H1 (cell line): ENCODE data around the gene CRYGA. TPM values are rescaled to one million over a fixed set of nuclear protein-coding genes. Genes with fewer than 3 reads are reported as not detected.

ENCODE experiments used
- CTCF ChIA-PET: fragments of 300-600 bp; sonication (Branson Sonifier 250); formaldehyde crosslinking; loops from one replicate; lab custom pipeline; 2021; ENCODE audit not compliant: partially characterized antibody; lab: Charles Lee
- POLR2A ChIA-PET: fragments of 300-600 bp; sonication (Branson Sonifier 250); formaldehyde crosslinking; loops from one replicate; lab custom pipeline; 2021; ENCODE audit warnings: inconsistent platforms; ENCODE audit not compliant: partially characterized antibody; lab: Charles Lee
- DNase-seq, 2 experiments: peaks; one replicate each; pipeline versions ENCODE4 v3.0.0 to v3.0.0-alpha.2; 2010 to 2022; ENCODE audit warnings: low spot score in 2 of 2, low read depth in 1 of 2, mixed read lengths in 1 of 2
- FAIRE-seq: peaks from 2 replicates; lab custom pipeline; 2011; peaks lifted over from hg19 to GRCh38; lab: Jason Lieb, UNC
- H2AFZ ChIP-seq: 2 replicates; pipeline ENCODE4 v1.8.1; 2012; ENCODE audit warnings: low read length, inconsistent platforms
- H2AK5ac ChIP-seq: 2 replicates; pipeline ENCODE4 v1.6.1; 2013; ENCODE audit warnings: low read depth, low read length
- H2BK120ac ChIP-seq: replicated peaks from 2 replicates; pipeline ENCODE3; 2013; ENCODE audit warnings: low read depth, low read length, inconsistent platforms
- H2BK12ac ChIP-seq: 2 replicates; pipeline ENCODE4 v1.6.1; 2013; ENCODE audit warnings: low read depth, low read length
- H2BK15ac ChIP-seq: 2 replicates; pipeline ENCODE4 v1.6.1; 2013; ENCODE audit warnings: low read length
- H2BK20ac ChIP-seq: 2 replicates; pipeline ENCODE4 v1.6.1; 2013; ENCODE audit warnings: low read length
- H2BK5ac ChIP-seq: 2 replicates; pipeline ENCODE4 v1.6.1; 2013; ENCODE audit warnings: low read depth, low read length
- H3K14ac ChIP-seq: 2 replicates; pipeline ENCODE4 v1.6.1; 2013; ENCODE audit warnings: inconsistent platforms; ENCODE audit not compliant: insufficient read length
- H3K18ac ChIP-seq: 2 replicates; pipeline ENCODE4 v1.6.1; 2013; ENCODE audit warnings: low read length; ENCODE audit errors: extremely low read depth
- H3K23ac ChIP-seq: 2 replicates; pipeline ENCODE4 v1.6.1; 2013; ENCODE audit warnings: inconsistent platforms; ENCODE audit not compliant: insufficient read length
- H3K23me2 ChIP-seq: 2 replicates; pipeline ENCODE4 v1.6.1; 2013; ENCODE audit warnings: low read depth, low read length
- H3K27ac ChIP-seq: 2 replicates; pipeline ENCODE4 v1.6.1; 2011; ENCODE audit warnings: low read depth, low read length, inconsistent platforms
- H3K27me3 ChIP-seq, 4 experiments: replicated peaks in 1 of 4; 1 replicate in 1 of 4; 2 replicates in 3 of 4; pipeline versions ENCODE4 v1.6.1 to v1.8.1; 2011 to 2013; ENCODE audit warnings: low read length in 3 of 4, mild to moderate bottlenecking in 3 of 4, inconsistent platforms in 2 of 4, mixed read lengths in 2 of 4, moderate library complexity in 1 of 4; ENCODE audit not compliant: control insufficient read depth in 3 of 4, insufficient read depth in 3 of 4; ENCODE audit errors: extremely low read depth in 1 of 4
- H3K36me3 ChIP-seq, 4 experiments: 2 replicates each; pipeline versions ENCODE4 v1.6.1 to v1.8.1; 2011 to 2013; ENCODE audit warnings: mild to moderate bottlenecking in 4 of 4, low read length in 3 of 4, moderate library complexity in 2 of 4, control low read depth in 1 of 4, inconsistent platforms in 1 of 4; ENCODE audit not compliant: insufficient read depth in 4 of 4, control insufficient read depth in 2 of 4
- H3K4ac ChIP-seq: replicated peaks from 2 replicates; pipeline ENCODE3; 2013; ENCODE audit warnings: low read length, low read depth, mixed read lengths, inconsistent platforms; ENCODE audit not compliant: insufficient read length
- H3K4me1 ChIP-seq, 4 experiments: replicated peaks in 1 of 4; 1 replicate in 1 of 4; 2 replicates in 3 of 4; pipeline versions ENCODE4 v1.6.1 to v1.8.1; 2011 to 2013; ENCODE audit warnings: low read length in 3 of 4, inconsistent platforms in 2 of 4, mixed read lengths in 1 of 4; ENCODE audit not compliant: insufficient read depth in 4 of 4, control insufficient read depth in 3 of 4
- H3K4me2 ChIP-seq, 2 experiments: 2 replicates each; pipeline versions ENCODE4 v1.6.1 to v1.8.1; 2011 to 2013; ENCODE audit warnings: low read depth in 2 of 2, low read length in 2 of 2, control low read depth in 1 of 2, inconsistent platforms in 1 of 2, mild to moderate bottlenecking in 1 of 2; ENCODE audit not compliant: insufficient read depth in 1 of 2
- H3K4me3 ChIP-seq, 4 experiments: fragments of 200-600, 300-600 bp in 1 of 4; sonication (generic), shearing (Covaris generic), sonication (Bioruptor Twin) in 1 of 4; 2 replicates each; pipeline versions ENCODE4 v1.5.1 to v1.8.1; 2011 to 2016; ENCODE audit warnings: low read length in 4 of 4, low read depth in 3 of 4, control low read depth in 2 of 4, inconsistent platforms in 2 of 4, mild to moderate bottlenecking in 2 of 4, mixed read lengths in 1 of 4, moderate library complexity in 1 of 4; ENCODE audit not compliant: insufficient read depth in 2 of 4; ENCODE audit errors: extremely low read depth in 1 of 4
- H3K56ac ChIP-seq: replicated peaks from 2 replicates; pipeline ENCODE3; 2013; ENCODE audit warnings: low read depth, mild to moderate bottlenecking, mixed read lengths, low read length, inconsistent platforms; ENCODE audit not compliant: insufficient read length
- H3K79me1 ChIP-seq: 2 replicates; pipeline ENCODE4 v1.6.1; 2013; ENCODE audit warnings: low read depth, low read length, control low read depth
- H3K79me2 ChIP-seq, 2 experiments: 2 replicates each; pipeline versions ENCODE4 v1.6.1 to v1.8.1; 2012 to 2013; ENCODE audit warnings: low read length in 2 of 2, mild to moderate bottlenecking in 2 of 2, inconsistent platforms in 1 of 2; ENCODE audit not compliant: insufficient read depth in 2 of 2, control insufficient read depth in 1 of 2
- H3K9ac ChIP-seq, 4 experiments: replicated peaks in 1 of 4; 1 replicate in 1 of 4; 2 replicates in 3 of 4; pipeline versions ENCODE4 v1.6.1 to v1.8.1; 2011 to 2013; ENCODE audit warnings: low read depth in 3 of 4, low read length in 3 of 4, control low read depth in 2 of 4, mild to moderate bottlenecking in 2 of 4, moderate library complexity in 2 of 4, inconsistent platforms in 1 of 4; ENCODE audit errors: extremely low read depth in 1 of 4
- H3K9me3 ChIP-seq, 2 experiments: 2 replicates each; pipeline versions ENCODE4 v1.6.1 to v1.8.1; 2012 to 2013; ENCODE audit warnings: mild to moderate bottlenecking in 2 of 2, moderate library complexity in 2 of 2, control low read depth in 1 of 2, inconsistent platforms in 1 of 2, low read depth in 1 of 2, low read length in 1 of 2, mixed read lengths in 1 of 2; ENCODE audit not compliant: insufficient read depth in 2 of 2
- H4K20me1 ChIP-seq, 2 experiments: replicated peaks in 1 of 2; 2 replicates each; pipeline versions ENCODE3 to v1.8.1; 2011 to 2013; ENCODE audit warnings: inconsistent platforms in 2 of 2, low read length in 2 of 2, mild to moderate bottlenecking in 1 of 2; ENCODE audit not compliant: insufficient read depth in 2 of 2, control insufficient read depth in 1 of 2
- H4K5ac ChIP-seq: 2 replicates; pipeline ENCODE4 v1.6.1; 2013; ENCODE audit warnings: low read length, low read depth, mixed read lengths, inconsistent platforms; ENCODE audit not compliant: insufficient read length
- H4K8ac ChIP-seq: 2 replicates; pipeline ENCODE4 v1.8.0; 2013; ENCODE audit warnings: mild to moderate bottlenecking, moderate library complexity, low read length, inconsistent platforms; ENCODE audit not compliant: insufficient read depth; ENCODE audit errors: extremely low read depth
- H4K91ac ChIP-seq: replicated peaks from 2 replicates; pipeline ENCODE3; 2013; ENCODE audit warnings: low read length, mixed read lengths, inconsistent platforms; ENCODE audit not compliant: insufficient read length
- SIX5 ChIP-seq: IDR thresholded peaks from 2 replicates; pipeline ENCODE4 v1.6.1; 2011; ENCODE audit warnings: mild to moderate bottlenecking, low read depth, low read length
- SRF ChIP-seq: IDR thresholded peaks from 2 replicates; pipeline ENCODE4 v1.6.1; 2011; ENCODE audit warnings: mild to moderate bottlenecking, low read depth, low read length, moderate library complexity
- WGBS, 2 experiments: shearing (Covaris generic) in 1 of 2; methylation state at CpG; one replicate each; pipeline versions ENCODE4 v1.1.6 to v1.1.7; 2013 to 2015; ENCODE audit warnings: low lambda C conversion rate in 2 of 2, mixed read lengths in 2 of 2, inconsistent platforms in 1 of 2, low coverage in 1 of 2, missing lambda C conversion rate in 1 of 2; ENCODE audit not compliant: insufficient replicate concordance in 2 of 2, insufficient coverage in 1 of 2, insufficient read length in 1 of 2; ENCODE audit errors: extremely low coverage in 1 of 2, missing lambda C conversion rate in 1 of 2; 5-methylcytosine and 5-hydroxymethylcytosine counted together
- polyA plus RNA-seq, 7 experiments: library from polyadenylated mRNA; depleted of rRNA in 3 of 7; stranded (reverse) in 5 of 7; unstranded in 2 of 7; fragments of >200 nt in 5 of 7; fragments of 200-250 nt in 2 of 7; gene quantifications; 1 replicate in 5 of 7; 2 replicates in 1 of 7; 4 replicates in 1 of 7; pipeline versions ENCODE4 v1.2.1 to v1.2.3, GENCODE V29; 2011 to 2013; ENCODE audit warnings: missing spikeins in 2 of 7, mixed read lengths in 2 of 7
- total RNA-seq: library from RNA; stranded (reverse); fragmentation: NEBNext Ultra II Directional; extraction: Animal tissue kit (Norgen Biotek cat#: 25700); gene quantifications from 2 replicates; pipeline ENCODE4 v1.2.1, GENCODE V29; 2021

Gene CRYGA
- total and polyA plus RNA-seq, 2 of the 8 experiments (the other 6 are each of a cell fraction or from before 2014, with no cell fraction given) = not detected

GRCh38 chr2:208192611-208193236, 29.3 kb upstream of the CRYGA start:
- H3K79me2 ChIP-seq = no peaks in the 10 kb centered on the region
- H2BK120ac ChIP-seq = no peak overlapping the region
- H3K4me2 ChIP-seq = no peak overlapping the region
- H3K27ac ChIP-seq = no peak overlapping the region
- no peak overlapping the region for H3K56ac ChIP-seq
- H3K18ac ChIP-seq = no peak overlapping the region
- no peak overlapping the region; the same call in 1 of the 2 replicates for H2BK12ac ChIP-seq
- no peaks in the 10 kb centered on the region for H3K23me2 ChIP-seq
- ChIA-PET POLR2A (interaction anchor here (0.7 to 1.1 kb wide), 2 partner anchors 11 to 47 kb away, joined by 3 read pairs; no protein-coding TSS in a partner anchor), CTCF (interaction anchor here (2.4 kb wide), 1 partner anchor 17 kb away, joined by 17 read pairs; no protein-coding TSS in a partner anchor)
- H2AK5ac ChIP-seq = no peak overlapping the region
- H4K91ac ChIP-seq = no peak overlapping the region
- H3K36me3 ChIP-seq = no peaks in the 10 kb centered on the region
- no peak overlapping the region for H3K4ac ChIP-seq
- 90% methylated on average over 8 of the region's 8 CpGs; no CpG with 5 or more reads in 1 of the 2 experiments for WGBS, 2 experiments
- no peak overlapping the region for H3K23ac ChIP-seq
- FAIRE-seq = no peak
- H2BK15ac ChIP-seq = no peak overlapping the region
- H3K4me1 ChIP-seq = peaks cover 0 to 7% (median 4%) of the 10 kb centered on the region in 4 experiments; a peak in 2 of 7 replicates
- no peak overlapping the region for H3K9ac ChIP-seq
- TF ChIP-seq SRF (peak; percentile 31; the same call in 1 of the 2 replicates), SIX5 (no peak)
- TF ChIP-seq, all 59 proteins: peak for 1
- no peaks in the 10 kb centered on the region for H3K9me3 ChIP-seq
- no peak overlapping the region for H3K14ac ChIP-seq
- no peaks in the 10 kb centered on the region for H3K79me1 ChIP-seq
- no peaks in the 10 kb centered on the region for H4K20me1 ChIP-seq
- H3K4me3 ChIP-seq = no peak overlapping the region
- H2BK5ac ChIP-seq = no peak overlapping the region
- H4K5ac ChIP-seq = no peak overlapping the region
- no peaks in the 10 kb centered on the region for H3K27me3 ChIP-seq
- no peak for DNase-seq
- H4K8ac ChIP-seq = no peak overlapping the region
- H2AFZ ChIP-seq = no peak overlapping the region
- no peak overlapping the region for H2BK20ac ChIP-seq
